Measurements from ENCODE around the gene RMC1. TPM values are rescaled to one million over a fixed set of nuclear protein-coding genes. Genes with fewer than 3 reads are reported as not detected.

RMC1 gene
- total RNA-seq, 3 donors from 2014 or later: 22.2 to 33.0 (median 23.9) TPM

- Histone ChIP-seq H3K9me3 (no peaks in the 10 kb centered on the region), H3K27me3 (no peaks in the 10 kb centered on the region), H3K36me3 (peaks cover 11% of the 10 kb centered on the region), H3K4me1 (no peaks in the 10 kb centered on the region), H3K4me3 (no peak overlapping the region), H3K27ac (peak overlapping the region; percentile 67 to 71)
- intact Hi-C loops (cut with DNase I; ENCODE audit: low total_unique reads): no loop called here
- TF ChIP-seq CTCF (IDR thresholded peaks at IDR 0.05) (no peak), POLR2A (IDR thresholded peaks at IDR 0.05) (no peak), POLR2AphosphoS5 (IDR thresholded peaks at IDR 0.05) (peak in 1 of 3 donors; percentile 42)
- peak in 1 of 2 donors; percentile 85 for DNase-seq (ENCODE audit: low spot score in 2 of 2)
Measured at GRCh38 chr18:23538001-23538400, 34.7 kb downstream of the RMC1 start.

GRCh38 chr18:23538870-23539269, 35.6 kb downstream of the RMC1 start:
- no peaks in the 10 kb centered on the region for H3K4me1 ChIP-seq
- TF ChIP-seq CTCF (IDR thresholded peaks at IDR 0.05) (no peak), POLR2AphosphoS5 (IDR thresholded peaks at IDR 0.05) (no peak), POLR2A (IDR thresholded peaks at IDR 0.05) (no peak)
- peaks cover 11% of the 10 kb centered on the region for H3K36me3 ChIP-seq
- no peak overlapping the region for H3K4me3 ChIP-seq
- H3K9me3 ChIP-seq: no peaks in the 10 kb centered on the region
- intact Hi-C loops (cut with DNase I; ENCODE audit: low total_unique reads): no loop called here
- DNase-seq (ENCODE audit: low spot score in 2 of 2): no peak
- no peaks in the 10 kb centered on the region for H3K27me3 ChIP-seq
- H3K27ac ChIP-seq: peak overlapping the region; percentile 67 to 71

GRCh38 chr18:23539296-23539695, 36.0 kb downstream of the RMC1 start:
- no peaks in the 10 kb centered on the region for H3K9me3 ChIP-seq
- peak overlapping the region in 1 of 2 donors; percentile 67 for H3K27ac ChIP-seq
- no peaks in the 10 kb centered on the region for H3K4me1 ChIP-seq
- intact Hi-C loops (cut with DNase I; ENCODE audit: low total_unique reads): no loop called here
- TF ChIP-seq POLR2AphosphoS5 (IDR thresholded peaks at IDR 0.05) (no peak), POLR2A (IDR thresholded peaks at IDR 0.05) (no peak), CTCF (IDR thresholded peaks at IDR 0.05) (no peak)
- no peaks in the 10 kb centered on the region for H3K27me3 ChIP-seq
- peaks cover 11% of the 10 kb centered on the region for H3K36me3 ChIP-seq
- no peak overlapping the region for H3K4me3 ChIP-seq
- no peak for DNase-seq (ENCODE audit: low spot score in 2 of 2)

- H3K4me1 ChIP-seq: no peaks in the 10 kb centered on the region
- H3K27ac ChIP-seq: no peak overlapping the region
- TF ChIP-seq CTCF (IDR thresholded peaks at IDR 0.05) (no peak), POLR2AphosphoS5 (IDR thresholded peaks at IDR 0.05) (no peak), POLR2A (IDR thresholded peaks at IDR 0.05) (no peak)
- H3K4me3 ChIP-seq: no peak overlapping the region
- no peaks in the 10 kb centered on the region for H3K27me3 ChIP-seq
- H3K36me3 ChIP-seq: peaks cover 11% of the 10 kb centered on the region
- intact Hi-C loops (cut with DNase I; ENCODE audit: low total_unique reads): no loop called here
- no peak for DNase-seq (ENCODE audit: low spot score in 2 of 2)
- no peaks in the 10 kb centered on the region for H3K9me3 ChIP-seq
Measured at GRCh38 chr18:23539911-23540525, 36.7 kb downstream of the RMC1 start.

- Histone ChIP-seq H3K4me1 (no peaks in the 10 kb centered on the region), H3K4me3 (no peak overlapping the region), H3K27ac (no peak overlapping the region), H3K27me3 (no peaks in the 10 kb centered on the region), H3K9me3 (no peaks in the 10 kb centered on the region), H3K36me3 (peaks cover 11% of the 10 kb centered on the region)
- intact Hi-C loops (cut with DNase I; ENCODE audit: low total_unique reads): no loop called here
- no peak for DNase-seq (ENCODE audit: low spot score in 2 of 2)
- TF ChIP-seq CTCF (IDR thresholded peaks at IDR 0.05) (no peak), POLR2A (IDR thresholded peaks at IDR 0.05) (no peak), POLR2AphosphoS5 (IDR thresholded peaks at IDR 0.05) (no peak)
Measured at GRCh38 chr18:23540867-23541266, 37.6 kb downstream of the RMC1 start.

All from breast epithelium (tissue), 4 donors.